Brain pericyte (primary cell): ENCODE measurements around the gene PDZD2.
"Not testable (repeated sequence)": the region's sequence is repeated elsewhere in the genome, so short reads cannot be mapped to it uniquely, and the experiment has no call there.

ENCODE experiments used
- DNase-seq: peaks from one replicate; pipeline ENCODE4 v3.0.0-alpha.2; 2012; ENCODE audit warnings: low read depth, low spot score

Gene PDZD2

DNA sequence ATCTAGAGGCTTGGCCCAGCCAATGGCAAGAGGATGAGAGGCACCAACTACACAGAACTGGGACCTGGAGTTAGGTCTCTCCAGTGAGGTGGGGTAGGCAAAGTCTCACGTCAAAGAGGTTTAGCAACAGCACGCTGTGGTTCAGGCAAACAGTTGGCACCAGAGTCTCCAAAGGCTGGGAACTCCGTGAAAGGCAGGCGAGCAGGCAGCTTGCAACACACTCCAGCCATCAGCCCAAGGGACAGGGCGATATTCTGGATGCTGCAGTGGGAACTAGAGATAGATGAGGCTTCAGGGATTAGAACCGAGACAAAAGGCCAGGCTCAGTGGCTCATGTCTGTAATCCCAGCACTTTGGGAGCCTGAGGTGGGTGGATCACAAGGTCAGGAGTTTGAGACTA lies 129.1 kb downstream of the PDZD2 start:
- DNase-seq: no peak

DNA sequence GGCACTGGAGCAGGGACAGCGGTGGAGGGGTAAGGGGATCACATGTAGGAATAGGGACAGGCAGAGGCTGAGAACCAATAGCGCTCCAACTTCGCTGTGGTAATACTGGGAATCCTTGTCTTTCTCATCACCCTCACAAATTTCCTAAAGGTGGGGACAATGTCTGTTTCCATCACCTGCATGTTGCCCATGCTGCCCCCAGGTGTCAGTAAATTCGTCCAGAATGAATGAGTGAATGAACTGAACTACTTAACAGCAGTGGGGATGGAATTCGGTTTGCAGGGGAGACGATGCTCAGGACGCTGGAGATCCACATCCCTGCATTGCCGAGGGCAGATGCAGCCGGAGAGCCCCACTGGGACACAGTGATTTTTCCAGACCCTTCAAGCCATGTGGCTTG lies 129.9 kb downstream of the PDZD2 start:
- no peak for DNase-seq

GRCh38 chr5:31769530-31769929 lies 130.6 kb downstream of the PDZD2 start:
- no peak for DNase-seq

- DNase-seq: no peak
These were observed 131.3 kb downstream of the PDZD2 start for GRCh38 chr5:31770132-31770720.

- no peak for DNase-seq
These were observed 132.1 kb downstream of the PDZD2 start for GRCh38 chr5:31770998-31771397.

DNA sequence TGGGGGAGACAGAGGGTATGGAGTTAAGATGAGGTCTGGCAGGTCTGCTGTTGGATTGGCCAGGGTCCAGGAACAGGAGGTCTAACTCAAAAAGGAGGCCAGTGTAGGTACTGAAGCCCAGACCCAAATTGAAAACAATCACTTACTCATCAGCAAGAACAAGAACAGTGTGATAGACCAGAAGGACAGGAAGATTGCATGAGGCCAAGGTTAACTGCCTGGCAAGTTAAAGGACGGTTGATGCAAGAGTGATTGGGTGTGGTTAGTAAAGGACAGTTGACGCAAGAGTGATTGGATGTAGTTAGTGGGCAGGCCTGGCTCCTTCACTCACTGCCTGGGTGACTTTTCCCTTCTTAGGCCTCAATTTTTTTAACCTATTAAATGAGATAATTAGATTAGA lies 132.6 kb downstream of the PDZD2 start:
- DNase-seq: no peak

DNA sequence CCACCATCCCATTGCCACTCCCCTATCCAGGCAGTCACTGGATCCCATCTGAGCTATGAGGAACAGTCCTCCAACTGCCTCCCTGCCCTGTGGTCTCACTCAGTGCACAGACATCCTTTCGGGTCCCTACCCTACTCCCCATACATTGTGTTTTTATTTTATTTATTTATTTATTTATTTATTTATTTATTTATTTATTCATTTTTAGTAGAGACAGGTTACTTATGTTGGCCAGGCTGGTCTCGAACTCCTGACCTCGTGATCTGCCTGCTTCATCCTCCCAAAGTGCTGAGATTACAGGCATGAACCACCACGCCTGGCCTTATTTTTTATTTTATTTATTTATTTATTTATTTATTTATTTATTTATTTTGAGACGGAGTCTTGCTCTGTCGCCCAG lies 137.4 kb downstream of the PDZD2 start:
- DNase-seq: not testable (repeated sequence)

- DNase-seq: no peak
These were observed 138.2 kb downstream of the PDZD2 start for GRCh38 chr5:31776976-31777651.

DNA sequence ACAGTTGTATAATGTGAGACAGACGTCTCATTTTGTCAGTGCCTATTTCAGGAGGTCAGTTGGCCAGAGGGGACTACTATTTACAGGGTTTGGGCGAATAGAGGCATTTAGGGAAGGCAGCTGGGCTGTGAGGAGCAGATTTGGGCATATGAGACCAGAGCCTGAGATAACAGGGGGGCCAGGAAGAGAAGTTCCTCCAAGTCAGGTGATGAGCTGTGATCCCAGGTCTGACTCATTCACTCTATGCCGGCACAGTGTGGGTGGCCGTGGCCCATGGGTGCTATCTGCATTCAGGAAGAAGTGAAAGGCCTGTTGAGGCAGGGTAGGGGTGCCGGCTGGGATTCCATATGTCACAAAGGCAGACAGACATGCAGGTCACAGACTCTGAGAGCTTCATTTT lies 142.8 kb downstream of the PDZD2 start:
- DNase-seq: no peak

- no peak for DNase-seq
These were observed 144.2 kb downstream of the PDZD2 start for GRCh38 chr5:31783086-31783645.

- DNase-seq: no peak
These were observed 144.8 kb downstream of the PDZD2 start for GRCh38 chr5:31783731-31784130.

- no peak for DNase-seq
These were observed 147.2 kb downstream of the PDZD2 start for GRCh38 chr5:31786090-31786631.

DNA sequence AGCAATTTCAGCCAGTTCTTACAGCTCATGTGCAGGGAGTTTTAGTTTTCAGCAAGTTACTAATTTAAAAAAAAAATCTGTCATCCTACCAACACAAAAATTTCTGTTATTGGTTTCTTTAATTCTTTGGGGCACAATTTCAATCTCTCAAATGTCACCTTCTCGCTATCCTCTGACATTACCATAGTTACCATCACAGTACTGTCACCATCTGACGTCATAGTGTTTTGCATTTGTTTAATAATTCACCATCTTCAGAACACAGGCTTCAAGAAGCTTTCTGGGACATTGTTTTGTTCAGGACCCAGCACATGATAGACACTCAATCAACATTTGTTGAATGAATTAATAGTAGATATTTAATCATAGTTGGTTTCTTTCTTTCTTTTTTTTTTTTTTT lies 155.1 kb downstream of the PDZD2 start:
- DNase-seq: no peak

DNA sequence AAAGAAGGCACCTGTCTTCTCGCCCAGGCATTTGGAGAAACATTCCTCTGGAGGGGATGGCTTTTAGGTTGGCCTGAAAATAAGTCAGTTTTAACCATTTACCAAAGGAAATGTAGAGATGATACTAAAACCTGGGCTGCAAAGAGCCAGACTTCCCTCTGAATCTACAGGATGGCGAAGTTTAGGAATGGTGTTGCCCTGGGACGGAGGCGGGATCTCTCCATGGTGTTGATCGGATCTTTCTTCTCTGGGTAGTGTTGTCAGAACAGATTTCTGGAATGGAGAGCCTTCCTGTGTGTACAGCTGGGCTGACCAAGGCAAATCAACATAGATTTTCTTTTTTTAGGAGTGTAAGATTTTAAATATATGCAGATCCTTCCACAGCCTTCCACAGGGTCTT lies 159.2 kb downstream of the PDZD2 start:
- no peak for DNase-seq

DNA sequence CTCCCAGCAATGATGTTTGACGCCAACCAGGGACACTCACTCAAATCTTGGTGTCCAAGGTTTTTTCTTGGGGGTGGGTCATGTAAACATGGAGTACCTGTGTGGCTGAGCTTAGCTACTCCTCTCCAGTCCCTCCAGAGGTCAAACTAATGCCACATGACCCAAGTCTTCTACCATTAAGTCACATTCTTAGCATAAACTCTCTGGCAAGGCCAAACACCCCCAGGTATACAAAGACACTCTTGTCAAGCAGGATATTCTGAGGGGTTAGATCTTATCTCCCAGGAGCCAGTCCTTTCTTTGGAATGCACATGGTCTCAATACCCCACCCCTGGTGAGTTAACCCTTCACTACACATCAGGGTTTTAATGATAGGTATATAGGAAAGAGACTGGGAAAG lies 161.4 kb downstream of the PDZD2 start:
- no peak for DNase-seq

- DNase-seq: no peak
These were observed 167.0 kb downstream of the PDZD2 start for GRCh38 chr5:31805785-31806400.

DNA sequence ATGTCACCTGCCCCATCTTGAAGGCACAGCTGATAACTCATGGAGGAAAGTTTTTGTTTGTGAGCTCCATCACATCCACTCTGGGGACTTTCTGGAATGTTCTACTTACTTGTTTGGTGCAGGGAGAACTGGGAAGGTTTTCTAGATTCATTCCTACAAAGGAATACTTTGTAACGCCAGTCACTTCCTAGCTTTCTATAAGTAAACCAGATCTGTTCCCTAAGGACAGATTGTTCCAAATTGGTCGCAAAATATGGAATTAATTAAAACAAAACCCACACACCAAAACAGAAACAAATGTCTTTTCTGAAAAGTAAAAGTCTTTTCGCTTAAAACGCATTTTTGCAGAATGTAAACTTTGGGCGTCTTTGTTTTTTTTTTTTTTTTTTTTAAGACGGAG lies 167.6 kb downstream of the PDZD2 start:
- DNase-seq: no peak

- no peak for DNase-seq
These were observed 169.0 kb downstream of the PDZD2 start for GRCh38 chr5:31807789-31808540.

DNA sequence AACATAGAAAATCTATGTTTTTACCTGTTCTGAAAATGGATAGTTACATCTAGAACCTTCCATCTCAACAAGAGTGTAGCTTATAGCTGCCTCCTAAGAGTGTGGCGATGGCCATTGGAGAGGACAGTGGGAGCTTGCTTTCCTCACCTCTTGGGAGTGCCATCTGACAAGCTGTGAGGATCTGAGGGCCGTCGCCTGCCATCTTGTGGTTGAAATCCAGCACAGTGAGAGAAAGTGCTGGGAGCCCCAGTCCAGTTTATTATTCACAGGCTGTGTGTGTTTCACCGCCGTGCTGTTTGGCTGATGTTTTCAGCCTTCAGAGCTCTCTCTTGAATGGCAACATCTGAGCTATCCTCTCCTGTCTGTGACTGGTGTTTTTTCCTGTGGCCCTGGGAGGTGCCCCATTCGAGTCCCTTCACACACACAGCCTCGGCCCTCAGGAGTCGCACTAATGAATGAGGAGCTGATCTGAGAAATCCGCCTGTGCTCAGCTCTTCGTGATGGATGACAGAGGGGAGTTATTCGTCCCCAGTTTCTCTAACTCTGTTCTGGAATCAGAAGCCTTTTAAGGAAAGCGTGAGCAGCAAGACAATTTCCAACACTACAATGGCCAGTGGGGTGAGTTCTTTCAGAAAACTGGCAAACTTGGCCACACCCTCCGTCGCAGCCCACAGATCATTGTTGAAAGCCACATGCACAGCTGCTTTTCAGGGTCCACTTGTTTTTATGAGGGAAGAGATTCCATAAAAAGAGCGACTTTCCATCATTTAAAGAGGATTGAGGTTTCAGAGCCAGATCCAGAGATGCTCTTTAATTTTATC lies 170.3 kb downstream of the PDZD2 start:
- DNase-seq: no peak

GRCh38 chr5:31811210-31811609 lies 172.3 kb downstream of the PDZD2 start:
- DNase-seq: peak; percentile 18

- no peak for DNase-seq
These were observed 176.4 kb downstream of the PDZD2 start for GRCh38 chr5:31815376-31815775.
